Stimulated activated CD4-positive, alpha-beta T cell treated with anti-CD3 and anti-CD28 coated beads, Interleukin-12 subunit alpha, Interleukin-12 subunit beta, amount 100 ng/mL, for 4 hours (primary cell): ENCODE measurements around the gene RGS4.
"Not testable (repeated sequence)": the region's sequence is repeated elsewhere in the genome, so short reads cannot be mapped to it uniquely, and the experiment has no call there.

Source experiments
- DNase-seq: peaks from one replicate; pipeline ENCODE4 v3.0.0-alpha.2; 2020

Gene RGS4

DNA sequence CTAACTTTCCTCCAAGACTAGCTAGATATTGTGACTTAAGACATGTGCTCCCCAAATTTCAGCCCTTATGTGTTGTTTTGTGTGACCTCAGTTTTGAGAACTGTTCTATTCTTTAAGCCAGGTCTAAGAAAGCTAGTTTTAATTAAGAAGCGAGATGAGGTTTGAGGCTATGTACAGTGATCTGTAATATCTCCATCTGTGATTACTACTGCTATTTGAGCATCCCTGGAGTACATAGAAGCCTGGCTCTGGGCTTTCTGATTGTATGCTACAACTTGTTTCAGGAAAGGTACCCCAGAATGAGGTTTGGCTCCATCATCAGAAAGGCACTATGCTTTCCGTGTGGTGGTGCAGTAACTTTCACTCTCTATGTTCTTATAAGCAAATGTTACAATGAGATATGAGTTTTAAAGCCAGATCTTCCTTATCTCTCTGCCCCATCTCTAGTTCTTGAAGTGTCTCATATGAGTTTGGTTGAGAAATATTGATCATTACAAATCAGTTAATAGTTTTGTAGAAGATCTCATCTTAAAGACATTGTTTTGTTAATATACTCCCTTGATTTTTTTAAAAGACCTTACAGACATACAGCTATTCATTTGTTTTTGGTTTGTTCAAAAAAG is 605 bp downstream of the RGS4 start:
- DNase-seq: no peak

DNA sequence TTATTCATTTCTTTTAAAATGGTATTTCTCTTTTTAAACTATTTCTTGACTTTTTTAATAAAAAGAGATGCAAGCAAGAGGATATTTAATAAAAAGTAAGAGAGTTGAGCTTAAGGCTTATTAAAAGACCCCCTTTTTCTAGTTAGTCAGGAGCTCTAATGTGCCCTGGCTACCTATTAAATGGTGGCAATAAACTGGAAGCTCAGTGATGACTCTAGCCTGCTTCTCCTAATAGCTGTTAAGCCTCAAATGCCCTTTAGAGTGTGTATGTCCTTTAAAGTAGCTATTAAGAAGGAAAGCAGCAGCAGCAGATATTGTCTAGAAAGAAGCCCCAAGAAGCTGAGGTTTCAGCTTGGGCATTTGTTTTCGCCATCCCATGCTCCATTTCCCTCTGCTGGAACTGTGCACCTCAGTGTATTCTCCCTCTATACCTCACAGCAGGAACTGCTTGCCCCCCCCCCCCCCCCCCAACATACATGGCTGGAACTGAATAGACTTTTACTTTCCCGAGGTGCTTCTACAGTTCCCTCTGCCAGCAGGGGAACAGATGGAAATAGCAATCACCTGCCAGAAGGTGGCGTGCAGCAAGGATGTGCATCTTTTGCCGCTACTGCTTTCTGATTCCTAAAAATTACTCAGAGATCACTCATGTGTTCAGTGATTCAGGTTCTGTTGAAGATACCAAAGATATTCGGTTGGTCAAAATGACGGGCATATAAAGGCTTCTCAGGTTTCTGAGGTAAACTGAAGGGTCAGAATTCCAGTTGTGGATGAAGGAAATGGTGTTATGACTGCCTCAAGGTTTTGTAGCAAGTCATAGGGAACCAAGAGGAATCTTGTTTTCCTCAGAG is 2.5 kb downstream of the RGS4 start:
- DNase-seq: peak; percentile 20

DNA sequence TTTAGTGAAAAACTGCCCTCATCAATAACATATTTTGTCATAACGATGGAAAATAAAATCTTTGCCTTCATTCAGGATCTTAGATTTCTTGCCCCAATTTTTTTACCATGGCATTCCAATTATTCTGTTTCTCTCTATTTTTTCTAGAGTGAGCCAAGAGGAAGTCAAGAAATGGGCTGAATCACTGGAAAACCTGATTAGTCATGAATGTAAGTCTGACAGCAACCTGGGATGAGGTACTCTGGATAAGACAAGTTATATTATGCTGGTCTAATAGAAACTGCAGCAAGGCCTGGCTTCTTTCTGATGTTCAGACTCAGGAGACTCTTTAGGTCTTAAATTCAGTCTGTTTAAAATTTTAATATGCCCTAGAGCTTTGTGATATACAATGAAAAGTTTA is 3.5 kb downstream of the RGS4 start:
- no peak for DNase-seq

DNA sequence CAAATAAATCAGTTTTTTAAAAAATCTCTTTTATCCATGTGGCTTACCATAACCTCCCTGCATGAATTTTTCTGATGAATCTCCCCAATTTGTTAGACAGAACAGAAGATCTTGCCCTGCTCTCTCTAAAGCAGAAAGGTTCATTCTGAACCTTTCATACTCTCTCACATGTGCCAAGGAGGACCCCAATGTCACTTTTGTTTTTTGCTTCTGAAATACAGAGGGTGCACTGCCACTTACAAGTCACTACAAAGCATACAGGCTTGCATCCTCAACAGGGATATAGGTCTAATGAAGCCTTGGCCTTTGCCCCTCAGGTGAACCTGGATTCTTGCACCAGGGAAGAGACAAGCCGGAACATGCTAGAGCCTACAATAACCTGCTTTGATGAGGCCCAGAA is 4.8 kb downstream of the RGS4 start:
- DNase-seq: no peak

DNA sequence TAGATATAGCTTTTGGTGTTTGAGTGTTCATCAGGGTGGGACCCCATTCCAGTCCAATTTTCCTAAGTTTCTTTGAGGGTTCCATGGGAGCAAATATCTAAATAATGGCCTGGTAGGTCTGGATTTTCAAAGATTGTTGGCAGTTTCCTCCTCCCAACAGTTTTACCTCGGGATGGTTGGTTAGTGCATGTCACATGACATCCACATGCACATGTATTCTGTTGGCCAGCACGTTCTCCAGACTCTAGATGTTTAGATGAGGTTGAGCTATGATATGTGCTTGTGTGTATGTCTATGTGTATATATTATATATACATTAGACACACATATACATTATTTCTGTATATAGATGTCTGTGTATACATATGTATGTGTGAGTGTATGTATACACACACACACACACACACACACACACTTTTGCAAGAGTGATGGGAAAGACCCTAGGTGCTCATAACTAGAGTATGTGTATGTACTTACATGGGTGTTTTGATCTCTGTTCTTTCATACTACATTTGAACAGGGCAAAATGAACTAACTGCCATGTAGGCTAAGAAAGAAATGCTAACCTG is 5.6 kb downstream of the RGS4 start:
- no peak for DNase-seq

DNA sequence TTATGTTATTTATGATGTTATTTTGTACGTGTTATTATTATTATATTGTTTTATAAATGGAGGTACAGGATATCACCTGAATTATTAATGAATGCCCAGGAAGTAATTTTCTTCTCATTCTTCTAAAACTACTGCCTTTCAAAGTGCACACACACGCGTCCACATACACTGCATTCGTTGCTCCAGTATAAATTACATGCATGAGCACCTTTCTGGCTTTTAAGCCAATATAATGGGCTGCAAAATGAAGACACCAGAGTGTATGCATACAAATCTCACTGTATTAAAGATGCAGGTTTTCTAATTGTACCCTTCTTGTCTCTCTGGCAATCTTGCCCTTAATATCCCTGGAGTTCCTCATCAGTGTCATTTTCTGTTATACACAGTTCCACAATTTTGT is 6.9 kb downstream of the RGS4 start:
- no peak for DNase-seq

DNA sequence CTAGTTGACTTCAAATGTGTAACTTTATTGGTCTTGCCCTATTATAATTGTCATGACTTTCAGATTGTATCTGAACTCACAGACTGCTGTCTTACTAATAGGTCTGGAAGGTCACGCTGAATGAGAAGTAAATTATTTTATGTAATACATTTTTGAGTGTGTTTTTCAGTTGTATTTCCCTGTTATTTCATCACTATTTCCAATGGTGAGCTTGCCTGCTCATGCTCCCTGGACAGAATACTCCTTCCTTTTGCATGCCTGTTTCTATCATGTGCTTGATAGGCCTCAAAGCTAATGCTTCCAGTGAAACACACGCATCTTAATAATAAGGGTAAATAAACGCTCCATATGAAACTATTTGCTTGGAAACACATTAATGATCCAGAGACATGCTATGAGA is 7.3 kb downstream of the RGS4 start:
- DNase-seq: no peak

DNA sequence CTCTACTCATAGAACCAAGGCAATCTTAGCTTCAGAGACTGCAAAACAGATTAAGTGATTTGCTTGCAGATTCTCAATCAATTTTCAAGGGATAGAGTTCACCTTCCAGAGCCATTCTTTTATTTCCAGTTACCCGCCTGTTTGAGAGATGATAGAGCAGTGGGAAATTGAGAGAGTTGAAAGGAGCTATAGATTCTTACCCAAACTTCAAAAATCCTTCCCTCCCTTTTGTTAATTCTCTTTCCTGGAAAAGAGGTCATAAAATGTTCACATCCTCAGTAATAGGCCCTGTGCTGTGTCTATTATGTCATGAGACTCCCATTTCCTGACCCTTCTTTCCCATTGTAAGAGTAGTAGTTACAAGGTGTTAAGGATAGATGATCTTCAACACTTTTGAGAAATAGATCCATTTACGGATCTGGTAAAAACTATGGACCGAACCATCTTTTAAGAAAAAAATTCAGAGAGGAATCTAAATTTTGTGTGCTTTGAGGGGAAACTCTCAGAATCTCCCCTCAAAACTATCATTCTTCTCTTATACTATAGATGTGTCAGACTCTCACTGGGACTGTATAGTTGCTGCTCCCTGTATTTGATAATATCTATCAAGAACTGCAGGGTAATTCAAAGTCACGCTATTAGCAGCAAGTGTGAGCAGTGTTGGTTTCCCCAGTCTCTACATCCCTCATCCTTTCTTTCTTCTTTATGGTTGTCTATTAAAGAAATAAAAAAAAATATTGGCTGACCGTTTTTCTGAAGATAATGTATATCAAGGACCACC is 8.0 kb downstream of the RGS4 start:
- DNase-seq: no peak

DNA sequence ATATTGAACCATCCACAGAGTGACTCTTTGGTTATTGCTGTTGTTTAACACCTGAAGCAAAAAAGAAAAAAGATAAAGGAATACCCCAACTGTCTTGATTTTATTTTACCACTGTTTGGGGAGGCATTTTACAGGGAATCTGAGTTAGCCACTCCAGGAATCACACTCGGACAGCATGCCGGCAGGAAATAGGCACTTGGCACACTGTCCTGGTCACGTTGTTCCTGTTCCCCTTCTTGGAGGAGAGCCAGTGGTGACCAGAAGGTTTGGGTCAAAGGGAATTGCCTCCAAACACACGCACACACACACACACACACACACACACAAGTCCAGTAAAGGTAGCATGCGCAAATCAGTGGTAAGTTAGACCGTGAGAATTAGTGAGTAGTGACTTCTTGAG is 13.8 kb downstream of the RGS4 start:
- no peak for DNase-seq

DNA sequence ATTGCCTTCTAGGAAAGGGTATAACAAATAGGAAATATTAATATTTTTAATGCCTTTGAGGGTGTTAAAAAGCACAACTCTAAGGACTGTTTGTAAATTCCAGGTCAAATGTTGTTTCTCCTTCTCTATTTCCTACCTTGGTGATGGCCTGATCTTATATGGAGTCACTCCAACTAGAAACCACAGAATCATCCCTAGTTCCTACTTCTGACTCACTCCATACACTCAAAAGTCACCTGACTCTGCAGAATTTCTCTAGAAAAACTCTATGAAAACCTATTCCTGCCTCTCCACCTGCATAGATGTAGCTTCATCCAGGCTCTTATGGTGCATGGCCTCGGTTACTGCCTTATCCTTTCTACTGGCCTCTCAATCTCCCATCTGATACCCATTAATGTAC is 14.5 kb downstream of the RGS4 start:
- no peak for DNase-seq

DNA sequence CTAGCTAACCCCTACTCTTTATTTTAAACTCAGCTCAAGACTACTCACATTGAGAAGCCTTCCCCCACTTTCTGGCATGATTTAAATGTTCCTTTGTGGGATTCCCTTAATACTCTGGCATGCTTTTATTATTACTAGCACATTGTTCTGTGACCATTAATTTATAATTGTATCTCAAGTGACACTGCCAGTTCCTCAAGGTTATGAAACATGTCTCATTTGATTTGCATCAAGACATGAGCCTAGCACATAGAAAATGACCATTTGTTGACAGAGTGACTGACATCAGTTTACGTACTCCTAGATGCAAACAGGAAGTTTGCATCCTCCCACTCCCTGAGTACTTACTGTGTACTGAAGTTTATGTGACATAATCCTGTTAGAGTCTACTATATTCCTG is 15.2 kb downstream of the RGS4 start:
- no peak for DNase-seq

DNA sequence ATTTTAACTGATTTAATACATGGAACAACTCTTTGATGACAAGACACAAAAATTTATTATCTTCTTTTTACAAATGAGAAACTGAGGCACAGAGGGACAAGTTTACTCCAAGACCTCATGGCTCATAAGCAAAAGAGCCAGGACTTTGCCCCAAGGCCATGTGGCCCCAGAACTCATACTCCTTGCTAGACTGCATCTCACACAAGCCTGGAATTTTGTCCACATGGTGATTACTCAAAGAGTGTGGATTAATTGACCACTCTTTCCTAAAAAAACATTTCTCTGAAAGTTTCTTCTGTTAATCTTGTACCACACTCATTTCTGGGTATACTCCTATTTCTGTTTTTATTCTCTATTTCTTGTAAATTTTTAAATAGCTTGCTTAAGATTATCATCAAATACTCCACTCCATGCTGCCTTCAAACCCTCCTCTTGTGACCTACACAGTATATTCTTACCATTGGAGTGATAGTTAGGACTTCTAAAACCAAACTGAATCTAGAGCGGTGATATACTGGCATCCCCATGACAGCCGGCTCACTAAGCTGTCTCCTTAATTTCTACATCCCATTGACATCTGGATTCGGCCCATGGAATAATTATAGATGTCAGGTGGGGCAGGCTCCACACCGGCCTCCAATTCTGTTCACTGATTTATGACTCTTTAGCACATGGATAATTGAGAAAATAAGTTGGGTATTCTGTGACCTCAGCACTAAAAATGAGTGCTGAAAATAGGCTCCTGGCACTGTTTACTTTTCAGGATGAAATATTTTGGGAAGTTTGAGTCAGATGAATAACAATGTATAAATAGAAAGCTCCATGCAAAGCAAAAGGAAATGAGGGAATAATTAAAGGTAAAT is 16.1 kb downstream of the RGS4 start:
- DNase-seq: no peak

DNA sequence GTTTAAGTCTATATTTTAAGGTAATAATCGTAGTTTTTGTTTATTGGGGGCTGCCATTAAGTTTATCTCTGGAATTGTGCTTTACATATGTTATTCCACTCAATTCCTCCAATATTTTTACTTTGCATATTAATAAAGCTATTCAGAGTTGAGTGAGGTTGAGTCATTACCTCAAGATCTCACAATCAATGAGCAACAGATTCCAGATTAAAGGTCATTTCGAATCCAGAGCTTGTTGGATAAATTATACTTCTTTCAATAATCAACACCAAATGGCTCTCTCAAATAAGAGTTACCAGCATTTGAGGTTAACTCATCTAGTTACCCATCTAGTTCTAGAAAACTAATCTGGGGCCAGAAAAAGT is 16.7 kb downstream of the RGS4 start:
- DNase-seq: no peak

DNA sequence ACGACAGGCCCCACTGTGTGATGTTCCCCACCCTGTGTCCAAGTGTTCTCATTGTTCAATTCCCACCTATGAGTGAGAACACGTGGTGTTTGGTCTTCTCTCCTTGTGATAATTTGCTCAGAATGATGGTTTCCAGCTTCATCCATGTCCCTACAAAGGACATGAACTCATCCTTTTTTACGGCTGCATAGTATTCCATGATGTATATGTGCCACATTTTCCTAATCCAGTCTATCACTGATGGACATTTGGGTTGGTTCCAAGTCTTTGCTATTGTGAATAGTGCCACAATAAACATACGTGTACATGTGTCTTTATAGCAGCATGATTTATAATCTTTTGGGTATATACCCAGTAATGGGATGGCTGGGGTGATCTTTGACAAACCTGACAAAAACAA is 20.0 kb downstream of the RGS4 start:
- DNase-seq: not testable (repeated sequence)

DNA sequence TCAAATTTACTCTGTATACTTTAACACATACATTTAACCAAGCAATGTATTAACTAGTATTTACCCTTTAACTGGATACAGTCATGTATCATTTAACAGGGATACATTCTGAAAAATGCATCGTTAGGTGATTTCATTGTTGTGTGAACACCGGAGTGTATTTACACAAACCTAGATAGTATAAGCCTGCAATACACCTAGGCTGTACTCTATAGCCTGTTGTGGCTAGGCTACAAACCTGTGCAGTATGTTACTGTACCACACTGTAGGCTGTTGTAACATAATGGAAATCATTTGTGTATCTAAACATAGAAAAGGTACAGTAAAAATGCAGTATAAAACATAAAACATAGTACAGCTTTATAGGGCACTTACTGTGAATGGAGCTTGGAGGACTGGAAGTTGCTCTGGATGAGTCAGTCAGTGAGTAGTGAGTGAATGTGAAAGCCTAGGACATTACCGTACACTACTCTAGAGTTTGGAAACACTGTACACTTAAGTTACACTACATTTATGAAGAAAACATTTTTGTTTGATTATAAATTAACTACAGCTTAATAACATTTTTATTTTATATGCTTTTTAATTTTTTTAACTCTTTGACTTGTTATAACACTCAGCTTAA is 21.3 kb downstream of the RGS4 start:
- no peak for DNase-seq

DNA sequence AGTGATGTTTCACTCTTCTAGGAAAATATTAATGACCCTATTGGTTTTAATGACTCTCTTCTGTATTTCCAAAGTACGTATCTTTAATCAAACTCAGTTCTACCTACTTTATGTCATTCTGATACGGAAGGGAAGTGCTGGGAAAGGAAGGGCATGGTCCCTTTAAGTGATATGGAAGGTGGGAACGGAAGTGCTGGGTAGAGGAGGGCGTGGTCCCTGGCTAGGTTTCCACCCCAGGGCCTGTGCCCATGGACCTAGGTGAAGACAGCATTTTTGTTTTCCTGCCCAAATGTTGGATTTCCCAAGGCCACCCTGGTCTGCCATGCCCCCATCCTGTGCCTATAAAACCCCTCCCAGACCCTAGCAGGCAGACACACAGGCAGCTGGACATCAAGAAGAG is 24.0 kb downstream of the RGS4 start:
- no peak for DNase-seq

DNA sequence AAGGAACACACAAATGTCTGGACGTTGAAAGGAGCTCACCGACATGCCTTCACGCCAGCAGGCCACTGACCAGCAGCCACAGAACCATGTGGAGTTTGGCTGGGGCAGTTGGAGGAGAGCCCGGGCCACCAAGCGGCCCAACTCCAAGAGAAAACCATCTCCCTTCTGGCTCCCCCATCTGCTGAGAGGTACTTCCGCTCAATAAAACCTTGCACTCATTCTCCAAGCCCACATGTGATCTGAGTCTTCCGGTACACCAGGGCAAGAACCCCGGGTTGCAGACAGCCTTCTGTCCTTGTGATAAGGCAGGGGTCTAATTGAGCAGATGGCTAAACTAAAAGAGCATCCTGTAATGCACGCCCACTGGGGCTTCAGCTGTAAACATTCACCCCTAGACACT is 24.4 kb downstream of the RGS4 start:
- no peak for DNase-seq

DNA sequence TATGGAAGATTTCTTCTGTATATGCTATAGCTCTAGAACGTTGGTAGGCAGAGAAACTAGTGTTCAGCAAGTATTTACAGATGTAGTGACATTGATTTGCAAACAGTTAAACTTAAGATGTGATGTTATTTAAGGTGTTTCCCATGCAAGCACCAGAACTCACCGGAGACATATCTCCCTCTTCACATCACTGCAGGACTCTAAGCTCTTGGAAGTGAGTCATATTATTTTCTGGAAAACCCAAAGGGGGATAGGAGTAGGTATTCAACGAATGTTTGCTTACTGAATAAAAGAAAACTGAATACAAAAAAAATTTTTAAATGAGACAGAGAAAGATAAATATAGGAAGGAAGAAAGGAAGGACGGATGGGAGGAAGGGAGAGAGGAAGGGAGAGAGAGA is 25.0 kb downstream of the RGS4 start:
- DNase-seq: no peak

DNA sequence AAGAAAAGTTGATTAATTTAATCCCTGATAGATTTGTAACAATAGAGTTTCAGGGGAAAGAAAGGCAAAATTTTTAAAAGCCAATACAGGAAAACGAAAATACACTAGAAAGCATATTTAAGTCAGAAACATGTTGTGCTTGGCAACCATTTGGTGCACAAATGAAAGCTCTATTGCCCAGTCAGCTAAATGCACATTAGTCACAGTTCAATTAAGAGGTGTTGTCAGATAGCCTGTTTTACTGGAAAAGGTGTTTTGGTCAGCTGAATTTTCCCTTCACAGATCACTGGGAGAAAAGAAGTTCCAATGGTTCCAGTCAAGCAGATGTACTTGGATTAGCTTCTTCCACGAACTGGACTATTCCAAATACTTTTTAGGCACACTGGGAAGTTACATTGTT is 25.4 kb downstream of the RGS4 start:
- no peak for DNase-seq

DNA sequence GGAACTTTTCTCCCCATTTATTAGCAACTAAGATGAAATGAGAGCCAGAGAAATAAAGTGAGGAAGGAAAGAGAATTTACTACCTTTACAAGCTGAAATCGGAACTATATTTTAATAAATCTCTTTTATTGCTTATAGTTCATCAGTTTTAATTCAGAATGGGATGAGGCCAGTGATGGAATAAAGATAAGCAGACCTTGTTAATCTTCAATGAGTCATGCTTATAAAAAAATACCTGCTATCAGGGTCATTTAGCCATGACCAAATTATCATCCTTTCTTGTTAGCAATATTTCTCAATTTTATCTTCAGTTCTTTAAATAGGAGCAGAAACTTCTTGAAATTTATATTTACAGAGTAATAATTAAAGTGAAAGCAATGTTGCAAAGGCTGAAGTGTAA is 26.1 kb downstream of the RGS4 start:
- DNase-seq: no peak

DNA sequence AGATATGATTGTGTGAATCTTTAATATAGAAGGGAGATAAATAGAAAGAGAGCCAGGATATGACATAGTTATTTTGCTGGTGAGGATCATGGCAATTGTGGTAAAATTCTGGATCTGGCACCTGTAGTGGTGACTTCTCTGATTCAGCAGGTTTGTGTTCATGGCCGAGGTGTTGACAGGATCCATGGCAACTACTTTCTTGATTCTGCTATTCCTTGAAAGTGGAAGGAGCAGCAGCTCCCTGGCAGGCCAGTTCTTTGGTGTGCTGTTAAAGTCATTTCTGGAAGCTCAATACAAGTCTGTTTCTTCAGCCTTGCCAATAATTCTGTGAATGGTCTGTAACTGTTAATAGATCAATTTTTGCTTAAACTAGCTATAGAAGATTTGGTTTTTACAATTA is 33.4 kb downstream of the RGS4 start:
- no peak for DNase-seq

DNA sequence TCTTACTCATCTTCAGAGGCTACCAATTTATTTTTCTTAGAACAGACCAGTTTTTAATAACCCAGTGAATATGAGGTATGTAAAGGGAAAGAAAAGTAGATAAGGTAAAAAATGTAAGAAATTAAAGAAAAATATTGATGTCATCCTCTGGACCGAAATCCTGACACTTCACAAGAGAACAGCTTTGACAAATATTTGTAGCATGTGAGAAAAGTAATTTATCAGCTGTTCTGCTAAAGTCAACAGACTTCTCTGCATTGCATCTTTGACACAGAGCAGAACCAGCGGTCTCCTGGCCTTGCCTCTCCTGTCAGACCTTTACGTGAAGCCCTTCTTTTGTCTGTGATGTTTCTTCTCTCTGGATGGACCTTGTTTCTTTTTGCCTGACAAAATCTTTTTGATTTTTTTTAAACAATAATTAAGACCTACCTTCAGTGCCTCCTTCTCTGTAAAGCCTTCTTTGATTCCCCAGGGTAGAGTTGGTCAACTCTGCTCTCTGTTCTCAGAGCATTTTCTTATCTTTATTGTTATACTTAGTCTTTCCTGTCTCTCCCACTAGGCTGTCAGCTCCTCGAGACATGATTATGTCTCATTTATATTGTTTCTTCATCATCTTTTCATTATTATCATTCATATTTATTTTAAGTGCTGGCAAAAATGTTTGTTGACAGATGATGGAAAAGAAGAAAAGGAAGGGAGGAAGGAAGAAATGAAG is 35.4 kb downstream of the RGS4 start:
- DNase-seq: no peak
